ENCODE data around the gene FCN2.
"Not testable (repeated sequence)": the region's sequence is repeated elsewhere in the genome, so short reads cannot be mapped to it uniquely, and the experiment has no call there.

The FCN2 gene

GRCh38 chr9:134847752-134848432 lies 32.7 kb upstream of the FCN2 start:
- DNase-seq (ENCODE audit: low read depth), result no peak

DNA sequence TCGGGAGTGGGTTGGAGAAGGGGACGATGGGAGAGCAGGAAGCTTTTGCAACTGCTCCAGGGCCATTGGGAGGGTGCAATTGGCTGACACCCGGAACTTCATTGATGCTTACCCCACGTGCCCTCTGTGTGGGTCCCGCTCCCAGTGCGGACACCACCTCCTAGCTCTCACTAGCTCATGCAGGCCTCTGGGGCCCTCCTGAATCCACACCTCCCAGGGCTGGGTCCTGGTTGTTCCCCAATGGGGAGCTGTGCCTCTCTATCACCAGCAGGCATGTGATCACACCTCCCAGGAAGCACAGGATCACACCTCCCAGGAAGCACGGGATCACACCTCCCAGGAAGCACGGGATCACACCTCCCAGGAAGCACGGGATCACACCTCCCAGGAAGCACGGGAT lies 32.1 kb upstream of the FCN2 start:
- no peak for DNase-seq (ENCODE audit: low read depth)

DNA sequence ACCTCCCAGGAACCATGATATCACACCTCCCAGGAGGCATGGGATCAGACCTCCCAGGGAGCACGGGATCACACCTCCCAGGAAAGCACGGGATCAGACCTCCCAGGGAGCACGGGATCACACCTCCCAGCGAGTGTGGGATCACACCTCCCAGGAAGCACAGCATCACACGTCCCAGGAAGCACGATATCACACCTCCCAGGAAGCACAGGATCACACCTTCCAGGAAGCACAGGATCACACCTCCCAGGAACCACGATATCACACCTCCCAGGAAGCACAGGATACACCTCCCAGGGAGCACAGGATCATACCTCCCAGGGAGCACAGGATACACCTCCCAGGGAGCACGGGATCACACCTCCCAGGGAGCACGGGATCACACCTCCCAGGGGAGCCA lies 30.0 kb upstream of the FCN2 start:
- DNase-seq (ENCODE audit: low read depth), result no peak

DNA sequence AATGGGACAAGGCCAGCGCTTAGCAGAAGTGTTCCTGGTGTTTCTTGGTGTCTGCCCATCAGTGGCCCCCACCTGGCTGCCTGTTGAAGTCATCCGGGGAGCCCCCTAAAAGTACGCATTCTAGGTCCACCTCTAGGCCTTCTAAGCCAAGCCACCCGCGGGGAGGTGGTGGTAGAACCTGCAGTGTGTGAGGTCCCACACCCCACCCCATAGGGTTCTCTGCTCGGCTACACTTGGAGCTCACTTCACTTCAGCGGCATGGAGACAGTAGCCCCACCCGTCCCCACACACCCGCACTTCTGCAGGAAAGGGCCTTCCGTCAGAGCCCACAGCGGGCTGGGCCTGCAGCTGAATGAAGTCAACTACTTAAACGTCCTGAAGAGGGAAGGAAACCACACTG lies 29.6 kb upstream of the FCN2 start:
- DNase-seq (ENCODE audit: low read depth), result no peak

DNA sequence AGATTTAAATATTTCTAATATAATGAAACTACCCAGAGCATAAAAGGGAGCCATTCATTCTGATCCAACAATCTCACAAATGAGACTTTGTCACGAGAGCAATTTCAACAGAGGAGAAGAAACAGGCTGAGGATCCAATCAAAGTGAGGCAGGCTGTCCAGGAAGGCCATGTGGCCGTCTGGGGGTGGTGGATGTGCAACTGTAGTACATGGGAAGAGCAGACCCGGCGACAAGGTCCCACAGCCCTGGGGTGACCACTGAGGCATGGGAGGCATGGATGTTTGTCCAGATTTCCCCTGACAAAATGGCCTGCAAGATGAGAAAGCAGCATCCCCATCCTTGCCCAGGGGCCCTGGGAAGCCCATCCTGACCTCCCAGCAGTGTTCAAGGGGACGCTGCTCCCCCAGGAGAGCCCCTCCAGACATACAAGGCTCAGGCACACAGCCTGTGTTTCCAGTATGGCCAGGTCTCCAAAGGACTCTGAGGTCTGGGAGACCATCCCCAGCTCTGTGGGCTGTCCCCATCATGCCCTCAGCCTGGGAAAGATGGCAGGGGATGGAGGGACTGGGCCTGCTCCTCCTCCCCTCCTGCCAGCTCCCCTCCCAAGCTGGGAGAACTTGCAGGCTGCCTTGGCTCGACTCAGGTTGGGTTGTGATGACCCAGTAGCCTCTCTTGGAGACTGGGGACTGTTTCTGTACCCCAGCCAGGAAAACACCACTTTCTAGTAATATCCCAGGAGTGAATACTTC lies 27.5 kb upstream of the FCN2 start:
- DNase-seq (ENCODE audit: low read depth), result no peak

DNA sequence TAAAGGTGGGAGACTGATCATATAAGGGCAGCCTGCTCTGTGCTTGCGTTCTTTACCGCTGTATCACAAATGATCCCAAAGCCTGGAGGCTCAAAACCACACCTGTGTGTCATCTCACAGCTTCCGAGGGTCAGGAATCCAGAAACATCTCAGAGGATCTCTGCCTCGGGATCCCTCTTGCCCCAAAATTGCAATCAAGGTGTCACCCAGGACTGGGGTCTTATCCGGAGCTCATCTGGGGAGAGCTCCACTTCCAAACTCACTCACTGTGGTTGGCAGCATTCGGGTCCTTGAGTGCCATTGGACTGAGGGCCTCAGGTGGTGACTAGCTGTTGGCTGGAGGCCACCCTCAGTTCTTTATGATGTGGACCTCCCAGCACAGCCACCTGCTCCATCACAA lies 26.7 kb upstream of the FCN2 start:
- no peak for DNase-seq (ENCODE audit: low read depth)

GRCh38 chr9:134854541-134854981 lies 26.0 kb upstream of the FCN2 start:
- no peak for DNase-seq (ENCODE audit: low read depth)

DNA sequence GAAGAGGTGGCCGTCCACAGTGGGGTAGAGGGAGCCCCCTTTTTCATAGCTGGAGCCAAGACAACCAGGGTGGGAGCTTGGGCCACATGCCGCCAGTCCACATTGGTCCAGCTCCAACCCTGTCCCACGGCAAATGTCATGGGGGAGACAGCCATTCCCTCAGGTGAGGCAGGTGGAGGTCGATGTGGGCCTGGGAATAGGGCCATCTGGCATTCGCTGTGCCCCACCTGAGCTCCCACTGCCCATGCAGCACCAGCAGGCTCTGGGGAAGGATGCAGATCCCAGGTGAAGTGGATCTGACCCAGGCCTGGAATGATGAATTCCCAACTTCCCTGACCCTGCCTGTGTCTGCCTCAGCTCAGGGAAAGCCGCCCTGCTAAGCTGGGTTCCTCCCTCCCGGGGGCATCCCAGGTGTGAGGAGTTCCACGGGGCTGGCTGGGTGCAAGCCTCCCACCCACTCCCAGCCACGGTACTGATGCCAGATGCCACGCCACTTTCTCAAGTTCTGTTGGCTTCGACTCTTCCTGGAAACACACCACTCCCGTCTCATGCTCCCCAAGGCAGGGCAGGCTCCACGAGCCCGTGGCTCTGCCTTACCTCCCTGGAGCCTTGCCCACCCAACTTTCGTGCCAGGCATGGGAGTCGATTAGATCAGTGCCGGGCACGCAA lies 25.2 kb upstream of the FCN2 start:
- DNase-seq (ENCODE audit: low read depth), result no peak

DNA sequence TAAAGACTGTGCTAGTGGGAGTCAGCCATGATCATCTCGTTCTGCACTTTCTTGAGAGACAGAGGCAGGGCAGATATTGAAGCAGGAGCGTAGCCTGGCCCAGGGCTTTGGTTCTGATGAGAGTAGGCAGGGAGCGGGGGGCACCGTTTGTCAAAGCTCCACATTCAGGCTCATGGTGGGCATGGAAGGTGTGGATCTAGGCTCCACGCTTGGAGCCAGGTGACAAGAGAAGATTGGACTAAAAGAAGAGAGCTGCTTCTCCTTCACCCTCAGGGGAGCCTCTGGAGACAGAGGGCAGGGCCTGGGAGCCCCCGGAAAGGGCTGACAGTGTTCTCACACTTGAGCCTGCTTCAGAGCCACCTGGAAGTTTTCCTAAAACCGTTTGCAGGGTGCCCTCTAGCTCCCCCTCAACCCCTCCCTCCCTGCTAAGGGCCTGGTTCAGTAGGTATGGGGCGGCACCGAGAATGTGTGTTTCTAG lies 24.7 kb upstream of the FCN2 start:
- DNase-seq (ENCODE audit: low read depth), result no peak

DNA sequence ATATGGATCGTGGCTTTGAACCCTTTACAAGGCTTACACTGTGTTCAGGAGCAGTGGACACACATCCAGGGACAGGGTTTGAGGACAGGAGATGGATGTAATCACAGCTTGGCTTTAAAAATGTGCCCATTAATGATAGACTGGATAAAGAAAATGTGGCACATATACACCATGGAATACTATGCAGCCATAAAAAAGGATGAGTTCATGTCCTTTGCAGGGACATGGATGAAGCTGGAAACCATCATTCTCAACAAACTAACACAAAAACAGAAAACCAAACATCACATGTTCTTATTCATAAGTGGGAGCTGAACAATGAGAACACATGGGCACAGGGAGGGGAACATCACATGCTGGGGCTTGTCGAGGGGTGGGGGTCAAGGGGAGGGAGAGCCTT lies 23.2 kb upstream of the FCN2 start:
- DNase-seq (ENCODE audit: low read depth), result not testable (repeated sequence)

- no peak for DNase-seq (ENCODE audit: low read depth)
These were observed 22.4 kb upstream of the FCN2 start for GRCh38 chr9:134858051-134858841.

- no peak for DNase-seq (ENCODE audit: low read depth)
These were observed 20.1 kb upstream of the FCN2 start for GRCh38 chr9:134860510-134860909.

DNA sequence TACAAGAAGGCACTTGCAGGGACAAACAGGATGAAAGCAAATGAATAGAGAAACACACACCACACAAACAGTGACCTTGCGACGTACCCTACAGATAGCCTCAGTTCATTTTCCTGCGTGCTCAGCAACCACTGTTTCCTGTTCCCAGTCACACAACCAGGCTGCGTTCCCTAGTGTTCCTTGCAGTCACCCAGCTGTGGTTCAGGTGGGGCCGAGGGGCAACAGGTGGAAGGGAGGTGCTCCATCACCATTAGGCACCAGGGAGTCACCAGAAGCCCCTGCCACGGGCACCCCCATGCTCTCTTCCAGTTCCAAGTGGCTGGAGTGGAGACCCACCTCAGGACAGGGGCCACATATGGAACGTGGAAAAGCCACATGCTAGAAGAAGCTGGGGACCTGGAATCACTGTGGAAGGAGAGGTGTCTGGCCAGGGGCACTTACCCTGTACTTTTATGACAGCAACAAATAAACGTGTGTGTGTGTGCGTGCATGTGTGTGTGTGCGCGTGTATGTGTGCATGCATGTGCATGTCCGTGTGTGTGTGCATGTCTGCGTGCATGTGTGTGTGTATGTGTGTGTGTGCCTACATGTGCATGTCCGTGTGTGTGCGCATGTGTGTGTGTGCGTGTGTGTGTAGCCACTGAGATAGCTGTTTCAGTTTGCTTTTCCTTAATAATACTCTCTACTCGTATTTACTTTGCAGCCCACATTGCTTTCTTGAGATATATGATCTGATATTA lies 18.8 kb upstream of the FCN2 start:
- DNase-seq (ENCODE audit: low read depth), result no peak

DNA sequence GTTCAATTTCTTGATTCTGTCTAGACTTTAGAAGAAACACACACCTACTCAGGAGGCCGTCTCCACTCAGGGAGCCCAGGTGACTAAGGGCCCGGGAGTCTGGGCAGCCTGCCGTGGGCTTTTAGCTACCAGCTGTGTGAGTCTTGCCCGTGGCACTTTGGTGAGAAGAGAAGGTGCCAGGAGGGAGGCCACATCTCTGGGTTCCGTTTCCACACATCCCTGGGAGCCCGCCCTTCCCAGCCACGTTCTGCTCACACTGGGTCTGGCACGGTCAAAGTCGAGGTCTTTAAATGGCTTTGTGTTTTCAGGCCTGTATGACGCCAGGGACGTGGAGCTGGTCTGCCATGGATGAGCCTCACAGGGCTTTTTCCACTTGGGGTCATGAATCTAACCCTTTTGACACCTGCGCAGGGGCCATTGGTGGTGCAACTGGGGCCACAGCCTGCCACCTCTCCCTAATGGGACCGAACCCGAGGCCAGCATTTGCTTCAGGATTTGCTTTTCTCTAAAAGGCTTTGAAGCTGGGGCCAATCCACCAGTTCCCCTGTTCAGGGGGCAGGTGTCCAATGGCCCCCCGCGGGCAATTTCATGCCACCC lies 17.2 kb upstream of the FCN2 start:
- DNase-seq (ENCODE audit: low read depth), result no peak

DNA sequence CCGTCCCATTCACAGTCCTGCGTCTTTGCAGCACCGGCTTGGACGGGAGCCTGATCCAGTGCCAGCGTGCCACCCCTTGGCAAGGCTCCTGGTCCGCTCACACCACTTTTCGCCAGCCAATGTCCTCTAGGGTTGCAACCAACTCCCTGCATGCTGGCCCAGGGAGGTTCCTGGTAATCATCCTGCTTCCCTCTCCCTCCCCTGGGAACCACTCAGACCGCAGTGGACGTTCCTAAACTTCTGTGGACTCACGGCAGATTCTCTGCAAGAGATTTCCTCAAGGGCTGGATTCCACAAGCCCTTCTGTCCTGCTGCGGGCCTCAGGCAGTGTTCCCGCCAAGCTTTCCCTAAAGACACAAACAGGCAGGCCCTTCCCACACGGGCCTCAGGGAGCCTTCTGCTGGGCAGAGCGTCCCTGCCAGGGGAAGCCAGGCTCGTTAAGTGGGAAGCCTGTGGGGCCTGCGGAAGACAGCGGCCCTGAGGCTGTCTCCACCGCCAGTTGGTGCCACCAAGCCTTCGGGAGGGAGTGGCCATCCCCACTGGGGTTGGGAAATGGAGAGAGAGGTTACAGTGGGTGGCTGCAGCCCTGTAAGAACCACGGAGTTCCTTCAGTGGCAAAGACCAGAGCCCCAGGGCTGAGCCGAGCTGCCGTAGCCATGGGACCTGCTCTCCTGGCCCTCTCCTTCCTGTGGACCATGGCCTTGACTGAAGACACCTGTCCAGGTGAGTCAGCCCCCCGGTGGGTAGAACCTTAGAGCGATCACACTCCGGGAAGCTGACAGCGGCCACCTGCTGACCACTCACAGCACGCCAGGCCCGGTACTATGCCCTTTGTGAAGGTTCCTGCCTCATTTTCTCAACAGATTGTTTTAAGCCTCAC lies 16.4 kb upstream of the FCN2 start:
- no peak for DNase-seq (ENCODE audit: low read depth)

- no peak for DNase-seq (ENCODE audit: low read depth)
These were observed 15.8 kb upstream of the FCN2 start for GRCh38 chr9:134864821-134865190.

DNA sequence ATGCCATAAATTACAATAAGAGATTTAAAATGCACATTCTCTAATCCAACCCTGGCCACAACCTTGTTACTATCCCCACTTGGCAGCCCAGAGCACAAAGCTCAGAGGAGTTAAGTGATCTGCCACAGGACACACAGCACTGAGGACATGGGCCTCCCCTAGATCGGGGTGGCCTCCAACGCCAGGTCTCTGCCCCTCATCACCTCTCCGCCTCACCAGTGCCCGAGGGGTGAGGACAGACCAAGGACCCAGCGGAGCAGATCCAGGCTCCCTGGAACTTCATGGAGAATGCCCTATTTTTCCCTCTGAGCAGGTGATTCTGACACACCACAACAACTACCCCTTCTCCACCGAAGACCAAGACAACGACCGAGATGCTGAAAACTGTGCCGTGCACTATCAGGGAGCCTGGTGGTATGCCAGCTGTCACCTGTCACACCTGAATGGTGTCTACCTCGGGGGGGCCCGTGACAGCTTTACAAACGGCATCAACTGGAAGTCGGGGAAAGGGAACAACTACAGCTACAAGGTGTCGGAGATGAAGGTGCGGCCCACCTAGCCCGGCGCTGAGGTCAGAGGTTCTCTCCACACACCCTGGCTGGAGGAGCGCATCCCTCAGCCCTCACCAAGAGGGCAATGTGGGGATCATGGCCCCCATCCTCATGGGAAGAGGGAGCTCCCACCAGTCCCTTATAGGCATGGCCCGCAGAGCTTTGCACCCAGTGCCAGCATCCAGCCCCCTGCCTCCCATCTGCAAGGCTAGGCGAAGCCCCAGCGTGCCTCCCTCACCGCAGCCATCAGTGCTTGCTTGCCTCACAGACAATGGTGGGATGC lies 12.5 kb upstream of the FCN2 start:
- DNase-seq (ENCODE audit: low read depth), result no peak

DNA sequence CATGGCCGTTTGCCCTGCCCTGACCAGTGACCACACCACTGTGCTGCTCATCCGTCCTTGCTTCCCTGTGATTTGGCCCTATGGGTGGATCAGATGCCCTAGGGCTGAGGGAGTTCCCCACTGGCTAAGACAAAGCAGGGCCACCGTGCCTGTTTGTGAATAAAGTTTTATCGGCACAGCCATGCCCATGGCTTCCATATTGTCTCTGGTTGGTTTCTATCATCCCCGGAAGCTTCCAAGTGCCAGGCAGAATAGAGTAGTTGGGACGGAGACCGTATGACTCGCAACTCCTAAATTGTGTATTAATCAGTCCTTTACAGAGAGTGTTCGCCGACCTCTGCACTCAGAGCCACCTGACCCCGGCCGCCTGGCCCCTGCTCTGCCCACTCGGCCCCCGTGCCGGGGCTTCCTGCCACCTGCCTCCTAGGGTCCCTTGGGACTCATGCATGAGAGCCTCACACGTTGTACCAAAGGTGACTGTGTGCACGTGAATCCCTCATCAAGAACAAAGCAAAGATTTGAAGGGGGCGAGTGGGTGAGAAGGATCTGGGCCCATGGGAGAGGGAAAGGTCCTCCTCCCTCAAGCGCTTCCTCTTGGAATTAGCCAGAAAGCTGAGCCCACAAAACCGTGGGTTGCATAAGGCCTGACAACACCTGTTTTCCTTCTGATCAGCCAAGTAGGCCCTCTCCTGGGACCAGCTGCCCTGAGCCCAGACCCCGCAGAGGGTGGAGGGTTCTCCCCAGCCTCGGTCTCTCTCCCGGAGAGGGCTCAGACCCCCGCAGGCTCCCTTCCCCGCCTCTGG lies 11.7 kb upstream of the FCN2 start:
- no peak for DNase-seq (ENCODE audit: low read depth)
